SK-N-SH (cell line): ENCODE results near the gene USP36. TPM values are rescaled to one million over a fixed set of nuclear protein-coding genes. Genes with fewer than 3 reads are reported as not detected.

Source experiments
- CTCF ChIA-PET: fragments of 300-600, 350-600 bp; formaldehyde crosslinking; extraction: SDS; loops from one replicate; lab custom pipeline; 2021; lab: Yijun Ruan, JAX
- POLR2A ChIA-PET: fragments of 350-600 bp; sonication (Branson Sonifier 250); formaldehyde crosslinking; extraction: SDS; loops from one replicate; lab custom pipeline; 2020; ENCODE audit warnings: antibody characterized with exemption, inconsistent platforms; lab: Yijun Ruan, JAX
- DNase-seq: peaks from one replicate; pipeline ENCODE4 v3.0.0; 2012
- H2AFZ ChIP-seq: fragments of 200-600 bp; sonication (generic); 2 replicates; pipeline ENCODE4 v1.8.1; 2016; ENCODE audit warnings: antibody characterized with exemption, mild to moderate bottlenecking, low read depth
- H3F3A ChIP-seq: fragments of 200-600 bp; sonication (generic); replicated peaks from 2 replicates; pipeline ENCODE3; 2016; ENCODE audit warnings: antibody characterized with exemption, mild to moderate bottlenecking; ENCODE audit not compliant: insufficient read depth
- H3K27ac ChIP-seq, 2 experiments: fragments of 200-500 bp in 1 of 2; fragments of 200-600 bp in 1 of 2; sonication (Bioruptor generic) in 1 of 2; sonication (generic), shearing (Covaris generic) in 1 of 2; 2 replicates each; pipeline versions ENCODE4 v1.5.1 to v1.6.1; 2014 to 2016; ENCODE audit warnings: low read depth in 2 of 2, inconsistent platforms in 1 of 2, low read length in 1 of 2, mild to moderate bottlenecking in 1 of 2, mixed read lengths in 1 of 2
- H3K27me3 ChIP-seq: fragments of 200-600 bp; sonication (generic), shearing (Covaris generic); 2 replicates; pipeline ENCODE4 v1.6.1; 2016; ENCODE audit warnings: mixed run types; ENCODE audit not compliant: insufficient read depth
- H3K36me3 ChIP-seq, 2 experiments: fragments of 200-500 bp in 1 of 2; fragments of 200-600 bp in 1 of 2; sonication (Bioruptor generic) in 1 of 2; sonication (generic) in 1 of 2; replicated peaks in 1 of 2; 2 replicates each; pipeline versions ENCODE3 to v1.5.1; 2014 to 2016; ENCODE audit warnings: low read length in 1 of 2, mild to moderate bottlenecking in 1 of 2; ENCODE audit not compliant: insufficient read depth in 2 of 2, control insufficient read depth in 1 of 2
- H3K4me1 ChIP-seq, 2 experiments: fragments of 200-500 bp in 1 of 2; fragments of 200-600 bp in 1 of 2; sonication (Bioruptor generic) in 1 of 2; sonication (generic), shearing (Covaris generic) in 1 of 2; 2 replicates each; pipeline versions ENCODE4 v1.5.1 to v1.6.1; 2014 to 2016; ENCODE audit warnings: low read depth in 1 of 2, low read length in 1 of 2, mixed run types in 1 of 2; ENCODE audit not compliant: insufficient read depth in 2 of 2, control insufficient read depth in 1 of 2
- H3K4me2 ChIP-seq: fragments of 200-600 bp; sonication (generic), shearing (Covaris generic); 2 replicates; pipeline ENCODE4 v1.6.1; 2017; ENCODE audit warnings: mixed run types
- H3K4me3 ChIP-seq, 2 experiments: fragments of 200-500 bp in 1 of 2; fragments of 200-600 bp in 1 of 2; sonication (Bioruptor generic) in 1 of 2; sonication (generic), shearing (Covaris generic) in 1 of 2; 2 replicates each; pipeline versions ENCODE4 v1.5.1 to v1.8.1; 2014 to 2016; ENCODE audit warnings: low read depth in 2 of 2, inconsistent platforms in 1 of 2, low read length in 1 of 2, mild to moderate bottlenecking in 1 of 2, mixed read lengths in 1 of 2, moderate library complexity in 1 of 2
- H3K79me2 ChIP-seq: fragments of 200-600 bp; sonication (generic); 2 replicates; pipeline ENCODE4 v1.8.1; 2017; ENCODE audit warnings: mild to moderate bottlenecking; ENCODE audit not compliant: insufficient read depth
- H3K9ac ChIP-seq: fragments of 200-600 bp; sonication (generic); 2 replicates; pipeline ENCODE4 v1.6.1; 2017; ENCODE audit warnings: mixed run types
- H3K9me2 ChIP-seq: fragments of 200-600 bp; sonication (generic); 2 replicates; pipeline ENCODE4 v1.6.1; 2017; ENCODE audit warnings: mixed run types
- H3K9me3 ChIP-seq: fragments of 200-600 bp; sonication (generic); 2 replicates; pipeline ENCODE4 v1.6.1; 2017; ENCODE audit warnings: mixed run types, mild to moderate bottlenecking, moderate library complexity
- H4K20me1 ChIP-seq: fragments of 200-600 bp; sonication (generic); 2 replicates; pipeline ENCODE4 v1.6.1; 2017; ENCODE audit warnings: mild to moderate bottlenecking, mixed run types; ENCODE audit not compliant: insufficient read depth
- CHD2 ChIP-seq: fragments of 150-350 bp; IDR thresholded peaks from 2 replicates; pipeline ENCODE4 v1.6.1; 2018; ENCODE audit warnings: low read length; ENCODE audit not compliant: partially characterized antibody
- EZH2phosphoT487 ChIP-seq: fragments of 200-600 bp; sonication (generic); IDR thresholded peaks from 2 replicates; pipeline ENCODE4 v1.6.1; 2017; ENCODE audit warnings: low read depth, mixed run types, mild to moderate bottlenecking, antibody characterized with exemption, moderate library complexity, borderline replicate concordance
- RAD21 ChIP-seq: IDR thresholded peaks from 2 replicates; pipeline ENCODE4 v1.6.1; 2012; ENCODE audit warnings: mild to moderate bottlenecking, low read length
- TEAD4 ChIP-seq: IDR thresholded peaks from 2 replicates; pipeline ENCODE4 v1.4.0; 2012; ENCODE audit warnings: mild to moderate bottlenecking, borderline replicate concordance; ENCODE audit not compliant: insufficient read depth
- USF1 ChIP-seq: IDR thresholded peaks from 2 replicates; pipeline ENCODE4 v1.4.0; 2012; ENCODE audit warnings: low read depth, borderline replicate concordance
- USF2 ChIP-seq: fragments of 150-350 bp; IDR thresholded peaks from 2 replicates; pipeline ENCODE4 v1.6.1; 2017; ENCODE audit warnings: antibody characterized with exemption, low read length, low read depth, borderline replicate concordance
- WGBS: methylation state at CpG from one replicate; pipeline ENCODE4 v1.1.6; 2017; ENCODE audit warnings: low lambda C conversion rate; 5-methylcytosine and 5-hydroxymethylcytosine counted together
- polyA plus RNA-seq, 3 experiments: library from polyadenylated mRNA; depleted of rRNA; stranded (reverse); fragments of >200 nt; gene quantifications; 2 replicates each; pipeline ENCODE4 v1.2.3, GENCODE V29; 2012
- TF ChIP-seq, protein P1 (sequence below): IDR thresholded peaks from 2 replicates; pipeline ENCODE4; 2012

Gene USP36
- polyA plus RNA-seq, 1 of the 3 experiments (the other 2 are of a cell fraction), result 34.6 TPM

DNA sequence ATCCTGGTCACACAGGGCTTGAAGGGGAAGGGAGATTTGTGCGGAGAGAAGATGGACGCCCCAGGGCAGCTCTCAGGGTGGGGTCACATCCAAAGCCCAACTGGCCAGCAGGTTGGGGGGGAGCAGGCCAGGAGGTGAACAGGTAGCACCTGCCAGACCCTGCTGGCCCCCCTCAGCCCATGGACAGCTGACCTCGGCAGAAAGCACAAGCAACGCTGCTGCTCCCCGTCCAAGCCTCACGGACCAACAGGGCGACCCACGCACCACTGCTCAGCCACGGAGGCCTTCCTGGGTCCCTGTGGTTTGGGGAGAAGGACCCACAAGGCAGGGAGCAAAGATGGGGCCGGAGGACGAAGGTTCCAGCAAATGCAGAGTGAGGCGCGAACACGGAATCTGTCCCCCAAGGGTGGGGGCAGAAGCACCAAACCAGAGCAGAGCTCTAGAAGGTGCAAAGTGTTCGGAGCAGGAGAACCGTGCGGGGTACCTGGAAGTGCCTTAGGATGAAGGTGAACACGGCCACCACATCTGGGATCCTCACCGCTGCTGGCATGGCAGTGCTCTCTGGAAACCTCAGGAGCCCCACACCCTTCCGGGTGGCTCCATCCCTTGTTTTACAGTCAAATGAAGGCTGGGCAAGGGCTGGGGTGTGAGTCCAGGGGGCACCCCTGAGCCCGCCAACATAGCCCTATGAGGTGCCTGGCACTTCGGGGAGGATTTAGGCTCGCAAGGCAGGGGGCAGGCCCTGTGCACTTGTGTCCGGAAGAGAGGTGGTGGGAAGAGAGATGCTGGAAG lies 44.5 kb upstream of the USP36 start:
- Histone ChIP-seq H3K27me3 (no peaks in the 10 kb centered on the region), H3F3A (peaks cover 43% of the 10 kb centered on the region), H3K79me2 (peaks cover 93% of the 10 kb centered on the region), H3K9me3 (no peaks in the 10 kb centered on the region), H3K4me3 (no peak overlapping the region), H3K9me2 (no peaks in the 10 kb centered on the region), H3K9ac (peak overlapping the region; percentile 85; the same call in 1 of the 2 replicates), H3K4me1 (peaks cover 32 to 65% of the 10 kb centered on the region in 2 experiments), H2AFZ (no peak overlapping the region), H3K27ac (peak overlapping the region; percentile 99 to 100), H3K36me3 (peaks cover 0 to 3% of the 10 kb centered on the region in 2 experiments), H3K4me2 (peak overlapping the region; percentile 94), H4K20me1 (no peaks in the 10 kb centered on the region)
- TF ChIP-seq, protein P1, sequence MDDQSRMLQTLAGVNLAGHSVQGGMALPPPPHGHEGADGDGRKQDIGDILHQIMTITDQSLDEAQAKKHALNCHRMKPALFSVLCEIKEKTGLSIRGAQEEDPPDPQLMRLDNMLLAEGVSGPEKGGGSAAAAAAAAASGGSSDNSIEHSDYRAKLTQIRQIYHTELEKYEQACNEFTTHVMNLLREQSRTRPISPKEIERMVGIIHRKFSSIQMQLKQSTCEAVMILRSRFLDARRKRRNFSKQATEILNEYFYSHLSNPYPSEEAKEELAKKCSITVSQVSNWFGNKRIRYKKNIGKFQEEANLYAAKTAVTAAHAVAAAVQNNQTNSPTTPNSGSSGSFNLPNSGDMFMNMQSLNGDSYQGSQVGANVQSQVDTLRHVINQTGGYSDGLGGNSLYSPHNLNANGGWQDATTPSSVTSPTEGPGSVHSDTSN, result no peak
- TF ChIP-seq EZH2phosphoT487, result no peak
- ChIA-PET POLR2A (interaction anchor here (0.6 to 1.6 kb wide), 7 partner anchors 18 to 111 kb away, joined by 3 to 5 read pairs (median 4); partner anchors contain the start of genes CEP295NL and LGALS3BP), CTCF (interaction anchor here (1.2 to 8.5 kb wide), 7 partner anchors 9 to 87 kb away, joined by 3 to 68 read pairs (median 4); no protein-coding TSS in a partner anchor)
- WGBS, result 96% methylated on average over 24 of the region's 24 CpGs
- peak; percentile 29 for DNase-seq

- Histone ChIP-seq H4K20me1 (no peaks in the 10 kb centered on the region), H3K27ac (peak overlapping the region; percentile 99 to 100), H3K9me3 (no peaks in the 10 kb centered on the region), H3K36me3 (peaks cover 0 to 3% of the 10 kb centered on the region in 2 experiments), H2AFZ (no peak overlapping the region), H3F3A (peaks cover 42% of the 10 kb centered on the region), H3K4me1 (peaks cover 32 to 70% of the 10 kb centered on the region in 2 experiments), H3K9ac (peak overlapping the region; percentile 85), H3K27me3 (no peaks in the 10 kb centered on the region), H3K4me3 (peak overlapping the region; percentile 34 to 58), H3K79me2 (peaks cover 93% of the 10 kb centered on the region), H3K9me2 (no peaks in the 10 kb centered on the region), H3K4me2 (peak overlapping the region; percentile 94)
- CTCF ChIA-PET, result interaction anchor here (0.6 to 8.5 kb wide), 11 partner anchors 8 to 110 kb away, joined by 3 to 68 read pairs (median 5); no protein-coding TSS in a partner anchor
- no peak for DNase-seq
- WGBS, result 45% methylated on average over 20 of the region's 20 CpGs
- TF ChIP-seq, protein P1, result no peak
- TF ChIP-seq USF2 (peak; percentile 33; the same call in 1 of the 2 replicates), RAD21 (no peak), TEAD4 (no peak), USF1 (peak; percentile 70; the same call in 1 of the 2 replicates), CHD2 (no peak)
- POLR2A ChIA-PET, result interaction anchor here (0.6 to 2.9 kb wide), 11 partner anchors 9 to 1051 kb away, joined by 3 to 35 read pairs (median 4); partner anchors contain the start of gene CEP295NL
These were observed 43.7 kb upstream of the USP36 start for GRCh38 chr17:78884148-78884825.
